Fibroblast of skin of left biceps (primary cell): ENCODE data around the gene CCL14.

Source experiments
- DNase-seq, 2 experiments: peaks; one replicate each; pipeline ENCODE4 v3.0.0-alpha.2; 2013; ENCODE audit warnings: low read depth in 2 of 2

CCL14 gene

DNA sequence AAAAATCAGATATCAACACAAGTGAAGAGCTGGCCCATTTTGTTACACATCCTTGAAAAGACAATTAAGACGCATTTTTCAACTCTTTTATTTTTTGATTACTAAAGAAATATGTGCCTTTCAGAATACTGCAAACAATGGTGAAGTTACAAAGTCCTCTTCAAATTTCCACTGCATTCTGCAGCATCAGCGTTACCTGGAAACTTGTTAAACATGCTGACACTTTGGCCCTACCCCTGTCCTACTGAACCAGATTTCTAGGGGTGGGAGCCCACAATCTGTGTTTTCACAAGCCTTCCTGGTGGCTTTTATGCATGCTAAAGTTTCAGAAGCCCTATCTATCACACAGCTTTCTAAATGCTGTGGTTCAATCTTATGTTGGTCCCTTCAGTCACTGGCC is 4.5 kb upstream of the CCL14 start:
- DNase-seq = no peak

GRCh38 chr17:35988164-35988563 is 1.6 kb upstream of the CCL14 start:
- DNase-seq = no peak

DNA sequence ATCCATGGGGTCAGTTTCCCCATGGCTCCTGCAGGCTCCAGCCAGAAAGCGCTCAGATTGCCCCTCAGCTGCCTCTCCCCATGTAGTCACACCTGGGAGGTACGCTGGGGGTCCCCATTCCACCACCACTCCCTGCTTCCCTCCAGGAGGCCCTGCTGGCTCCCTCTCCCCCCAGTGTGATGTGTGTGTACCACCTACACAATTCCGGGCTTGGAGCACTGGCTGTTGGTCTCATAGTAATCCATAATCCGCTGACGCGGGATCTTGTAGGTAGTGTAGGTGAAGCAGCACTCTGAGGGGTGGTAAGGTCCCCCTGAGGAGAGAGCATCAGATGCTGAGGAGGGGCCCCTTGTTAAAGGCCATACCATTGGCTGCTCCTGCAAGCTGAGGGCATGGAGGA is 2.4 kb downstream of the CCL14 start:
- no peak for DNase-seq

DNA sequence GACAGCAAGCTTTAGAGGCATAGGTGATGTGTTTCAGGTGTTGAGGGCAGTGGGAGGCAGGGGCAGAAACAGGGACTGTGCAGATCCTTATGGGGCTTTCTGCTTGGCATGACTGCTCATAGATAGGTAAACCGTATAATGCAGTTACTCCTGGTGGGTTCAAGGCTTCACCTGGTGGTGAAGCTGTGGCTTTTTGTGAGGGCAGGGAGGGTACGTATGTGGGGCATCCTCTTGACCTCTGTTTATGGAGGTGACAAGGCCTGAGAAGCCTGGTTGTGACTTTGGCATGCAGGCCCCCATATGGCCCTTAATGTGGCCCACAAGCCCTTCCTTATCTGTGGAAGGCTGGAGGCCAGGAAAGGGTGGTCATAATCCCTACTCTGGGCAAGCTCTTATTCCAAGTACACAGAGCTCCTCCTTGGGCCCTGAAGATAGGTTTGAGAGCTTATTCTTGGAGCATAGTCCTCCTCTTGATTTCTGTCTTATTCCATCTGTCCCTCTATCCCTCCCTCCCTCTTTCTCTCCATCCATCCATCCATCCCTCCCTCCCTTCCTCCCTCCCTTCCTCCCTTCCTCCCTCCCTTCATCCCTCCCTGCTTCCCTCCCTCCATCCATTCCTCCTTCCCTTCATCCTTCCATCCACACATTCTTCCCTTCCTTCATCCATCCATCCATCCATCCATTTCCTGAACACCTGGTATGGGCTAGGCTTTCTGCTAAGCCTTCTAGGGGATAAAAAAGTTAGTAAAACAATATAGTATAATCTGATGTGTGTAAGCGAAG is 3.9 kb downstream of the CCL14 start:
- DNase-seq = no peak

- DNase-seq = no peak
Measured at GRCh38 chr17:35981908-35982330, 4.6 kb downstream of the CCL14 start.

GRCh38 chr17:35981246-35981645 is 5.3 kb downstream of the CCL14 start, which contains the start of gene CCL16:
TSS of gene CCL16 (minus strand) at chr17:35981497. CDS start at chr17:35981420, 77 bp downstream.
- no peak for DNase-seq

GRCh38 chr17:35978346-35978745 is 8.2 kb downstream of the CCL14 start:
- no peak for DNase-seq

DNA sequence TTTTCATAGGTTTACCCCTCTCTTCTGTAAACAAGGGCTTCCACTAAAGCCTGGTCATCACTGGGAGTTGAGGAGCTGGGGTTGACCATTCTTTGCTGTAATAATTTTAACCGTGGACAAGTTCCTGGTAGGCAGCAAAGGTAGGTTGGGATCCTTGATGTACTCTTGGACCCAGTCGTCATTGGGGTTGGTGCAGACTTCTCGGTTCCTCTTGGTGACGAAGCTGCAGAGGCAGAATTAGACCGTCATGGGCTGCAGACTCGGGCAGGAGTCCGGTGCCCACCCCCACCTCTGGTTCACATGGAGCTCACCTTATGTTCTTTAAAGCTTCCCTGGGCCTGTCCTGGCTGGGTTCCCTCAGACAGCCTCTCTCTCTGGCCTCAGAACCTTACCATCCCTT is 9.0 kb downstream of the CCL14 start:
- no peak for DNase-seq

DNA sequence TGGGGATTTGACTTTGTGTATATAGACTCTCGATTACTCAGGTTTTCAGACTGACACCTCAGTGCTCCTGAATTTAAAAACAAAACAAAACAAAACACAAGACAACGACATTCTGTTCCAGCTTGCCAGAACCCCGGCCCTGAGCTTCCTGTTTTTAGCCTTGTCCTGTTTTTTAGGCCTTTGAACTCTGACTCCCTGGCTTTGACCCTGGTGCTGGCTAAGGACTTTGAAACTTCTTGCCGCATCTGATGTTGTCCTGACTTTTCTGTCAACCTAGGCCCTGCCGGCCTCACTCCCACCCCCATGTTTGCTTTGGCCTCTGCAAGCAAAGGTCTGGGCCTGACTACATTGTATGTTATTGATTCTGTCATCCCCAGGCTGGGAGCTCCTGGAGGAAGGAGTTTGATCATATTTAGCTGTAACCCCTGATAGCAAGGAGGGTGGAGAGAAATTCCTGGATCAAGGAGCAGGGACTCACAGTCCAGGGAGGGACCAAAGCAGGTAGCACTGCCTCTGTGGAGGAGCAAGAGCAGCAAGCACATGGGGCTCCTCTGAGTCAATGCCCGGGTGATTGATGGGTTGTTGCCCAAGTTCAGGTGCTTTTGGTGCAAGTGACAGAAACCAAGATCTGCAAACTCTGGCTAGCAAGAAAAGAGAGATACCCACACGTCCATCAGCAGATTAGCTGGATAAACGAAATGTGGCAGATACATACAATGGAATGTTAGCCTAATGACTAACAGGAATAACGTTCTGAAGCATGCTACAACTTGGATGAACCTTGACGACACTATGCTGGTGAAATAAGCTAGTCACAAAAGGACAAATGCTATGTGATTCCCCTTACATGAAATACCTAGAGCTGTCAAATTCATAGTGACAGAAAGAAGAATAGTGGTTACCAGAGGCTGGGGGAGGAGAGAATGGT is 12.9 kb downstream of the CCL14 start:
- no peak for DNase-seq

DNA sequence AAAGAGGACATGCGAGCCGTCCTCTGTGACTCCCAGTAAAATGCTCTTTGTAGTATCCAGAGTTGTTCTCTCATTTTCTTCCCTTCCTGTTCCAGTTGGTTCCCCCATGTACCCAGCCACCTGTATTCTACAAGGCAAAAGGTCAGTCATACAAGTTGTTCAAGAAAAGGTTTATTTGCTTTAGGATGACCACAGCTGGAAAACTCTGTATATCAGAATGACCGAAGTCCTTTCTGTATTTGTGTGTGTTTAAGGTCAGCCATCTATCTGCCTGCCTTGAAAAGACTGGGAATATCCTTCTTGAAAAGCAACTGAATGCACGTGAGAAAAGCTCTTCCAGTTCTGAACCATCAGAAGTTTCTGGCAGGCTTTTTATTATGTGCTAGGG is 13.6 kb downstream of the CCL14 start:
- no peak for DNase-seq

GRCh38 chr17:35972535-35972934 is 14.0 kb downstream of the CCL14 start:
- no peak for DNase-seq

GRCh38 chr17:35972066-35972465 is 14.5 kb downstream of the CCL14 start:
- DNase-seq = no peak

DNA sequence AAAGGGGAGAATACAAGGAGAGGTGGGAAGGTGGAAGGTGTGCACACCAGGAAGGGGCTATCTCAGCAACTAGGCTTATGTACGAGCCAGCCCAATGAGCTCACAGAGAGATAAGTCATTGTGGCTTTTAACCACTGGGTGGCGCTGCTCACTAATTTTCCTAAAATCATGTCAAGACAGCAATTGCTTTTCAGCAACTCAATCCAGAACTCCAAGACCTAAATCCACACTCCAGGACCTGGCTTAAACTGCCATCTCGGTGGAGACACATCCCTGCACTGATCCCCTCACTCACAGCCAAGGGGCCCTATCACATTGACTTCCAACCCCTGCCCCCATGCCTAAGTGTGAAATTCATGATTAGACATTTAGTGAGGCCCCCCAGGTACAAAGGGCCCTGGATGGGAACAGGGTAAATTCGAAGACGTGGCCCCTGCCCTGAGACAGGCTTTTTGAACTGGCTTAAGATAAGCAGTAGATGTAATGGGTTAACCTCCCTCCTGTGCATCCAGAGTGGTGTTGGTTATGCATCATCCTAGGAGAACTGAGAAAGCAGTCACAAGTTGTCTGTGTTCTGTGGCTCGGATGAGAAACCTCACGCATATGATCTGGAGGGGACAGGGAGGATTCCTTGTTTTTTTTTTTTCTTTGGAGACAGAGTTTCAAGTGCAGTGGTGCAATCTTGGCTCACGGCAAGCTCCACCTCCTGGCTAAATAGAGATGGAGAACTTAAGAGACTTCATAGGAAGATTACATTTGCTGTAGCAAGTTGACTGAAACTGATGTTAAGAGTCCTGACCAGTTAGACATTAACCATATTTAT is 16.8 kb downstream of the CCL14 start:
- peak; percentile 30 to 33 for DNase-seq

GRCh38 chr17:35968520-35969054 is 17.9 kb downstream of the CCL14 start:
- DNase-seq = no peak

GRCh38 chr17:35965272-35965671 is 21.3 kb downstream of the CCL14 start:
- DNase-seq = no peak

GRCh38 chr17:35963663-35964062 is 22.9 kb downstream of the CCL14 start:
- DNase-seq = no peak

- no peak for DNase-seq
Measured at GRCh38 chr17:35953720-35954119, 32.8 kb downstream of the CCL14 start.

- DNase-seq = no peak
Measured at GRCh38 chr17:35949401-35949800, 37.1 kb downstream of the CCL14 start.

- DNase-seq = no peak
Measured at GRCh38 chr17:35948092-35948491, 38.4 kb downstream of the CCL14 start.

DNA sequence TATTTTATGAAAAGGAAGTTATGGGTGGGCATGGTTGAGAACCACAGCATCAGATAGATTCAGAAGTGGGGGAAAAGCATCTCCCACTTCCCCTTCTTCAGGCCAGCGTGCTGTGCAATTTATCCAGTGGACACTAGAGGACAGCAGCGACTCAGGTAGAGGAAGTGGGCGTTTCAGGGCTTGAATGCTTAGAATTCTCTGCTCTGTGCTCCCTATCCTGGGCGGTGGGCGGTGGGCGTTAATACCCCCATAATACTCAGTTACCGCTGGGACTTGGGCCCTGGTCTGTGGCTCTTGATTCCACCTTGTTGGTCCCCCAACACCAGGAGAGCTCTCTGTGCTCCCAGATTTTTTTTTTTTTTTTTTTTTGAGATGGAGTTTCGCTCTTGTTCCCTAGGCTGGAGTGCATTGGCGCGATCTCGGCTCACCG is 39.4 kb downstream of the CCL14 start:
- DNase-seq = no peak

DNA sequence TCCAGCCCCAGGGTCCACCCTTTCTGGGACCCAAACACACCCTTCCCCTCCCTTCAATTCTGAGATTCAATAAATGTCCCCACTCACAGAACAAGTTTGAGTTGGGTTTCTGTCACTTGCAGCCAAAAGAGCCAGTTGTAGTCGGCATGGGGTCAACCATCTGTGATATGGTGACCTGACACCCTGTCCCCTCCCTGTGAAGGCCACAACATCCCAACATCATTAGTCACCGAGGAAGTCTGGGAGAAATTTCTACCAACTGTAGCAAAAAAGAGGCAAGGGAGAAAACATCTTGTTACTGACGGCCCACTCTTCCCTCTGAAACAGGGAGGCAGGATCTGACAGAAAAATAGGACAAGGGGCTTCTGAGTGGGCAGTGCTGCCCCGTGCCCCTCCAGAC is 42.4 kb downstream of the CCL14 start:
- DNase-seq = no peak

- DNase-seq = no peak
Measured at GRCh38 chr17:35943537-35943936, 43.0 kb downstream of the CCL14 start, which contains the start of gene LYZL6. TSS of gene LYZL6 (minus strand) at chr17:35943713. CDS start at chr17:35939356, 4,357 bp downstream.
